HG03432 (cell line): ENCODE results near the gene DNAH2.

Experiments used
- ATAC-seq: cut with Tn5 transposase; IDR thresholded peaks from one replicate; pipeline ENCODE4 v1.9.1; 2021; ENCODE audit warnings: mild to moderate bottlenecking, moderate library complexity; ENCODE audit not compliant: unreplicated experiment

DNAH2 gene

GRCh38 chr17:7701681-7702080 lies 15.9 kb upstream of the DNAH2 start:
- no peak for ATAC-seq

DNA sequence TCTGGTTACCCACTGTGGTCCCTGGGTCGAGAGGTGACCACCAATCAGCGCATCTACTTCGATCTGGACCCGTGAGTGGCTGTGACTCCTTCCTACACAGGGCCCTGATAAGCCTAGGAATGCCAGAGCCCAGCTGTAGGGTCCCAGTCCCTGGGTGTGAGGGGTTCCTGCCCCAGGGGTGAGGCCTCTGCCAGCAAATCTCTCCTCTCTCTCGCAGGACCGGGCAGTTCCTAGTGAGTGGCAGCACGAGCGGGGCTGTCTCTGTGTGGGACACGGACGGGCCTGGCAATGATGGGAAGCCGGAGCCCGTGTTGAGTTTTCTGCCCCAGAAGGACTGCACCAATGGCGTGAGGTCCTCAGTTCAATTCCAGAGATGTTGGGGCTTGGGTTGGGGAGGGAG lies 14.8 kb upstream of the DNAH2 start:
- no peak for ATAC-seq

DNA sequence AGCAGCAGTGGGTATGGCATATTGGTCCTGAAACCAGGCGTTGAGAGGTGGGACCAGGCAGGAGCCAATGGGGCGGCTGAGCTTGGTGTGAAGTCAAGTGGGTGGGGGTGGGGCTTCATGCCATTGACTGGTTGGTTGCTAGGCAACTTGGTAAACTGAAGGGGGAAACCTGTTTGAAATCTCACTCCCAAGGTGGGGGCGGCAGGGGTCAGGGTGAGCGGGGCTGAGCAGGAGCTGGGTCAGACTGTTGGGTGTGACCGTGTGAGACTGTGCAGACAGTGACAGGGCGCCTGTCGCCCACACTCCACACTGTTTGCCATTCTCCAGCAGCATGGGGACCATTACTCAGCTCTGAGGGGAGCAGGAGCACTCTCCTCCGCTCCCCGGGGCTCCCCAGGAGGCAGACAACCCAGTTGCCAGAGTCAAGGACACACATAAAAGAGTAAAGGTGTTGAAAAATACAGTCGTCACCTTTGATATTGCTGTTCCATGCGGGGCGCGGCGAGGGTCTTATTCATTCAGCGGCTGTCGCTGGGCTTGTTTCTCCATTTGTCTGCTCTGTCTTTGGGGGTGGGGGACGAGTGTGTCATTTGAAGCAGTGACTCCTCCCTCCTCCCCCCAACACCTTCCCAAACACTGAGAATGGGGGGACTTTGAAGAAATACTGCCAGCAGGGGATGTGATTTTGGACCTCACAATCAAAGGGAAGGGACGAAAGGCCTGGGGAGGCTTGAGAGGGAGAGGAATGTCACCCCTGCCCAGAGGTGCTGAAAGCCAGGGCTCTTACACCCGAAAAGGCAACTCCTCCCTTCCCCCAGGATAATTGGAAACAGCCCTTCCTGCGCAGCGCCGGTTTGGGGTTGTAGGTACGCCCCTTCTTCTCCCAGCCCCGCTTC lies 13.7 kb upstream of the DNAH2 start:
- no peak for ATAC-seq

DNA sequence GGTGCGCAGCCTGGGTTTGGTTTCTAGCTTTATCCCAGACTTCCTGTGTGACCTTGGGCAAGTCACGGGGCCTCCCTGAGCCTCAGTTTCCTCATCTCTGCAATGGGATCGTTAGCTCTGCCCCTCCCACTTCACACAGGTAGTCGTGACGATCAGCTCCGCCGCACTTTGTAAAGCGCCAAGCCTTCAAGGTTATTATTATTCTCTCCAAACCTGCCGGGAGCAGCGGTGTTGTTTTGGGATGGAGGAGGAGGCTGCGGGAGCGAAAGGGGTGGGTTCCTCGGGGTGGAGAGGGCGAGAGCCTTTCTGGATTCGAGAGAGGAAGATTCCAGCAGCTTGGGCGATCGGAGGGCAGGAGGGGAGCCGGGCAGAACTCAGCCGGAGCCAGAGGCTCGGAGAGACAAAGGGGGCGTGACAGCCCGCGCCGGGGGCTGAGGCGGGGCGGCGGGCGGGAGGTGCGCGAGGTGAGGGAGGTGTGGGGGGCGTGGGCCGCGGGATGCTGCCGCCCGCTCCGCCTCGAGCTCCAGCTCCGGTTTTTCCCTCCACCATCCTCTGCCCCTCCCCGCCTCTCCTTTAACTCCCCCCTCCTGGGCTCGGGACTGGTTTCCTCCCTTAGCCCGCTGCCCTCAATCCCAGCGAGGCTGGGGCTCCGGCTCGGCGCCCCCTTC lies 12.8 kb upstream of the DNAH2 start, which contains the start of gene EFNB3:
Gene EFNB3 (plus strand): TSS at position 602 of the 668 bp plus-strand sequence. CDS start 397 bp downstream, outside the sequence.
- no peak for ATAC-seq

DNA sequence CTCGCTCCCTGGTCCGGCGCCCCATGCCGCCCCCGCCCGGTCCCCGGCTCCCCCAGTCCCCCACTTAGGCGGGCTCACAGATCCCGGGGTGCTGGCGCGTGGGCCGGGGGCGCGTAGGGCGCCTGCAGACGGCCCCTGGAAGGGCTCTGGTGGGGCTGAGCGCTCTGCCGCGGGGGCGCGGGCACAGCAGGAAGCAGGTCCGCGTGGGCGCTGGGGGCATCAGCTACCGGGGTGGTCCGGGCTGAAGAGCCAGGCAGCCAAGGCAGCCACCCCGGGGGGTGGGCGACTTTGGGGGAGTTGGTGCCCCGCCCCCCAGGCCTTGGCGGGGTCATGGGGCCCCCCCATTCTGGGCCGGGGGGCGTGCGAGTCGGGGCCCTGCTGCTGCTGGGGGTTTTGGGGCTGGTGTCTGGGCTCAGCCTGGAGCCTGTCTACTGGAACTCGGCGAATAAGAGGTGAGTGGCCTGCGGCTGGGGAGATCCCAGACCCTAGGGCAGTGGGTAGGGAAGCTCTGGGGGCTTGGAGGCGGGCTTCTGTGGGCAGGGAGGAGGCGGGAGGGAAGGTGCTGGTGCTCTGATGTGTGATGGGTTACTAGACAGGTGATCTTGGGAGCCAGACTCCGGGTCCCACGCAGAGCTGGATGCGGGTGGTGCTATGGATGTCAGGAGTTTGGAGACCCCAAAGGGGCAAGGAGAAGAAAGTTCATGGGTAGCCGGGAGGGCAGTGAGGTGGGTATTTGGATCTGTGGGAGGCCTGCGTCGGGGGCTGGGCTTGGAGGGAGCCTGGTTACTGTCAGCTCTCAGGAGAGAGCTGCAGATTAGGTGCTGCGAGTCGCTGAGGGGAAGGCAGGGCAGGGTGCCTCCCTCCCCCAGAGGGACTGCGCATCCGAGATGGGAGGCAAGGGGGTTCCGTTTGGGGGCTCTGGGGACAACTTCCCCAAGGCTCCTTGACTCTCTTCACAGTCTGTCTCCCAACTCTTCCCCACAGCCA lies 12.0 kb upstream of the DNAH2 start:
- ATAC-seq: no peak

DNA sequence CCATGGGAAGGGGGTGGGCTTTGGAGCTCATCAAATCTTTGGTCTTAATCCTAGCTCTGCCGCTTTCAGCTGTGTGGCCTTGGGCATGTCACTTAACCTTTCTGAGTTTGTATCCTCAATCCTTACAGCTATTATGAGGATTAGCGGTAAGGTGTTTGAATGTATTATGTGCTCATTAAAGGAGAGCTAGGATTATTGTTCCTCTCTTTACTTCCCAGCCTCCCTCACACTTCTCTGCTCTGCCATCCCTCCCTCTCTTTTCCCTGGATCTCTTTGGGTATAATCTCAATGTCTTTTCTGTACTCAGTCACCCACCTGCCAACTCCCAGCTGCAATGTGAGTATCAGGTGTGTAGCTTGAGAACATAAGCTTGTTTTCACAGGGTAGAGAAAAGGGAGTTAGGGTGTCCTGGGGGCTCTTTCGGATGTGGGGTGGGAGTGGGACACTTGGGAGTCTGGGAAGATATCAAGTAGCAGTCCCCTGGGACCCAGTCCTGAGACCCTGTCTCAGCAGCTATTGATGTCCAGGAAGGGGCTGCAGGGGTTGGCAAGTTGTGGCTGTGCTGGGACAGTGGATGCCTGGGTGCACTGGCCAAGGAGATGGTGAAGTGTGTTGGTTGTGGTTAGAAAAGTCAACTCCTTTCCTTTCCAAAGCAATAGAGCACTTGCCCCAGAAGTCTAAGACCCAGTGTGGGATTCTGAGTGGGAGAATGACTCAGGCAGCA lies 10.8 kb upstream of the DNAH2 start:
- ATAC-seq: no peak

DNA sequence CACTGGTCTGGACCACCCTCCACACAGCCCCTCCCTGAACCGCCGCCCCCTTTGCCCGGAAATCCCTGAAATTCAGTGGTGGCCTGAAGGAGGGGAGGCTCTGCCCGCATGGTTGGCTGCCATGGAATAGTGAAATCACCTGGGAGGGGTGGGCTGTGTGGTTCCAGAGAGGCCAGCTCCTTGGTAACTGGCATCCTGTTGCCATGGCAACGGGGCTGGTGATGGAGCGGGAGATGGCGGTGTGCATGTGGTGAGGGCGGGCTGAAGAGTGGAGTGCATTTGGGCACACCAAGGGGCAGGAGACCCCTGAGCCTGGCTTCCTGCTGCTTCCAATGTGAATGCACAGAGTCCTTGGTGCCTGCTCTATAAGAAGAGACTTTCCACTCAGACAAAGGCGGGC lies 10.1 kb upstream of the DNAH2 start:
- no peak for ATAC-seq

- no peak for ATAC-seq
Measured at GRCh38 chr17:7707858-7708750, 9.4 kb upstream of the DNAH2 start.

DNA sequence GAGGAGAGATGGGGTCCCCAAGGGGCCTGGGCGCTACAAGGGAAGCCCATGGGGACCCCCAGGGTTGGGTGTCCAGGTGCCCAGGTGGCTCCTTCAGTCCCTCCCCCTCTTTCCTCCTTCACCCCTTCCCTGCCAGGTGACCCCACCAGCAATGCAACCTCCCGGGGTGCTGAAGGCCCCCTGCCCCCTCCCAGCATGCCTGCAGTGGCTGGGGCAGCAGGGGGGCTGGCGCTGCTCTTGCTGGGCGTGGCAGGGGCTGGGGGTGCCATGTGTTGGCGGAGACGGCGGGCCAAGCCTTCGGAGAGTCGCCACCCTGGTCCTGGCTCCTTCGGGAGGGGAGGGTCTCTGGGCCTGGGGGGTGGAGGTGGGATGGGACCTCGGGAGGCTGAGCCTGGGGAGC lies 8.5 kb upstream of the DNAH2 start:
- no peak for ATAC-seq

DNA sequence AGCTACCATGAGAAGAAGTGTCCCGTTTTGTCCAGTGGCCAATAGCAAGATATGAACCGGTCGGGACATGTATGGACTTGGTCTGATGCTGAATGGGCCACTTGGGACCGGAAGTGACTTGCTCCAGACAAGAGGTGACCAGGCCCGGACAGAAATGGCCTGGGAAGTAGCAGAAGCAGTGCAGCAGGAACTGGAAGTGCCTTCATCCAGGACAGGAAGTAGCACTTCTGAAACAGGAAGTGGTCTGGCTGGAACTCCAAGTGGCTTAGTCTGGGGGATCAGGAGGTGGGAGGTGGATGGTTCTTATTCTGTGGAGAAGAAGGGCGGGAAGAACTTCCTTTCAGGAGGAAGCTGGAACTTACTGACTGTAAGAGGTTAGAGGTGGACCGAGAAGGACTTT lies 7.2 kb upstream of the DNAH2 start:
- ATAC-seq: no peak

- no peak for ATAC-seq
Measured at GRCh38 chr17:7711051-7711755, 6.3 kb upstream of the DNAH2 start.

DNA sequence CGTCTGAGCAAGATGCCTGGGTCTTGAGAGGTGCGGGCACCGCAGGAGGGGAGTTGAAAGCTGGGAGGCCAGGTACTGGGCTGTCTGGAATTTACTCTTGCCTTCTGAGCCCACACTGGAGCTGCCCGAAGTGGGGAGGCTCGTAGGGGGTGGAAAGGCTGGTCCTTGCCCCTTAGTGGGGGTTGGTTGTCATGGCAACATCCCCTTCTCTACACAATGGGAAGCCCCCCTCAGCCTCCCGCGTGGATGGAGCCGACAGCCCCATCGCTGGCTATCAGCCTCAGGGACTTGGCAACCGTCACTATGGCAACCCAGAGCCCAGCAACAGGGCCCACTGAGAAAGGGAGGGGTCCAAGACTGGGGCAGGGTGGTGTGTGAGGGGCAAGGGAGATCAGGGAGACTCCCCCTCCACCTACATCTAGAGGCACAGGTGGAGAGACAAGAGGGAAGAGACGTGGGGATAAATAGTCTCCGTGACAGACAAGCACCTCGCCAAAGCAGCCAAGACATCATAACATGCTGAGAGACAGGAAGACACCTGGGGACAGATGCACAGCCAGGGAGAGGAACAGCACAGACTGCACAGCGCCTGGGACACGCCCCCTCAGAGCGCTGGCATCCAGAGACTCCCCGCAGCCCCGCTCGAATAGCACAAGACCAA lies 5.3 kb upstream of the DNAH2 start:
- no peak for ATAC-seq

DNA sequence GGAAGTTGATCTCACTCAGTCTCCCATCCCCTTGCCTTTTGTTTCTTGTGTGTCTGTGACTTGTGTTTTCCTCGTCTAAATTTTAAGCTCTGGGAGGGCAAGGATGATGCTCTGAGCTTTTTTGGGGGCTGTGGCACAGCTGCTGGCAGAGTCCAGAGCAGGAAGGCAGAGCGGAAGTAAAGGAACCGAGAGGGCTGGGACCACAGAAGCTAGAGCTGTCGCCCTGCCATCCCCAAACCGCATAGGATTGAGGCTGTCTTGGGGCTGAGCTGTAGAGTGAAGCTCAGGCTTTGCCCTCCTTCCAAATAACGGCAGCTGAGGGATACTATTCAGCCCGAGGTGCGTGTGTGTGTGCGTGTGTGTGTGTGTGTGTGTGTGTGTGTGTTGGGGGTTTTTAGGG lies 3.8 kb upstream of the DNAH2 start:
- ATAC-seq: no peak

DNA sequence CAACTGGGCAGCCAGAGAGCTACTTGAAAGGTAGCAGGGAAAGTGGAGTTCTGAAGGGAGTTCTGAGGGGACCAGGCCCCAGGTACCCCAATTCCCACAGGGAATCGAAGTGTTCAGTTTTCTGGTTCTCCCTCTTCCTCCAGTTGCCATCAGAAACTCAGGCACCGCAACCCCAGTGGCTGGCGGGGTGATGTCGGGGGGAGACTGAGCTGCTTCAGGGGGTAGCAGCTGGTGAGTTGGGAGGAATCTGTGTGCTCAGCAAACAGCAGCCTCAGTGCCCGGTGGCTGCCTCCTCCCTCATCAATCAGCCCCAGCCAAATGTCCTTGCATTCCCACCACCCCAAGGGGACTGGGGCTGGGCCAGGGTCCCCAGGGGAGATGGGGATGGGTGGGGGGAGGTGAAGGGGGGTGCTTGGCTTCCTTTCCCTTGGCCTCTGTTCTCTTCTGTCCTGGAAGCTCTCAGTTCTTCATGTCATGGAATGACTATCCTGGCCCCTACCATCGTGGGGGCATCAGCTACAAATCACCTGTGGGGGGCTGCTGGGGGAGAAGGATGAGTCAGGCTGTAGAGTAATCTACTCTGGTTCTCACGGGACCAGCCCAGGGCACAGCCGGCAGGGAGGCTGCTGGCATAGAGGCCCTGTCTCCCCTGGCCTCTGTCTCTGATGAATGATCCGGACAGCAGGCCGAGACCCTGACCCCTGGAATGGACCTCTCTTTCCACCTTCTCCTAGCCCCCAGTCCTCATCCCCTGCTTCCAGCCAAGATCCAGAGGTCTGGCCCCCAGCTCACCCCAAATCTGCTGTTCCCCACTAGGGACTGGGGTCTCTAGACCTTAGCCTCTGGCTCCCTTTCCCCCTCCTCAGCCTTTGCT lies 2.6 kb upstream of the DNAH2 start:
- no peak for ATAC-seq

DNA sequence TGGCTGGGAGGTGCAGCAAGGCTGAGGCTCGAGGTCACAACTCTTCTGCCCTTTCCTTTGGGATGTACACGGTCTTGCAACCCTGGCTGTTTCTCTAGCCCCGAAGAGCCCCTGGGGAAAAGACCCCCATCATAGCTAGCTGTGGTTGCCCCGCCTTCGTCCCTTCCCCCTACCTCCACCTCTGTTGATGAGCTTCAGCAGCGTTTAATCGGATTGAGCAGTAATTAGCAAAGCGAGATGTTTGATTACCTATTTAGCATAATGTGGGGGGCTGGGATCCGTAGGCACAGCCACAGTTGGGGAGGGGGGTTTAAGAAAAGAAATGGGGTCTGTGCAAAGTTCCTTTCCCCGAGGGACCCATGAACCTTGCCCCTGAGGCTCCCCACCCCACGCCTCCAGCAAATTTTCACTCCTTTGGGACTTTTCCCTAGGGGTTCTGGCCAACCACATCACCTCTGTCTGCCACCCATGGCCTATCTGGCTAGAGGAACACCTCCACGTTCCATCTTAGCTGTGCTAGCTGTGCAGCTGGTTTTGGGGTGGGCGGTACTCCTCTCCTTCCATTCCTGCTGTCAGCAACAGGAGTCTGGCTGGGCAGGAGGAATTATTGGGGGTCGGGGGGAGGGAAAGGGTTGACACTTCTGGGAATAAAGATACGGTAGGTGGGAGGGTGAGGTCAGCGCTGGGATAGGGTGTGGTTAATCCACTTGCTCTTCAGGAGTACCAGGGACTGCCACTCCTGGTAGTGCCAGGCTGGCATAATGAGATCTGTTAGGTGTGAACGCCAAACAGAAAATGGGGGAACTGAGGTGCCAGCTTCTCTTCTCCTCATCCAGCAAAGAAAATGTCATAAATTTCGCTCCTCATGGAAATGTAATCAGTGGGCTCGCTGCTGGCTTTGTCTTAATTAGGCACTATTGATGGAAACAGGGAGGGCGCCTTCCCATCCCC lies 1.3 kb upstream of the DNAH2 start:
- ATAC-seq: no peak

DNA sequence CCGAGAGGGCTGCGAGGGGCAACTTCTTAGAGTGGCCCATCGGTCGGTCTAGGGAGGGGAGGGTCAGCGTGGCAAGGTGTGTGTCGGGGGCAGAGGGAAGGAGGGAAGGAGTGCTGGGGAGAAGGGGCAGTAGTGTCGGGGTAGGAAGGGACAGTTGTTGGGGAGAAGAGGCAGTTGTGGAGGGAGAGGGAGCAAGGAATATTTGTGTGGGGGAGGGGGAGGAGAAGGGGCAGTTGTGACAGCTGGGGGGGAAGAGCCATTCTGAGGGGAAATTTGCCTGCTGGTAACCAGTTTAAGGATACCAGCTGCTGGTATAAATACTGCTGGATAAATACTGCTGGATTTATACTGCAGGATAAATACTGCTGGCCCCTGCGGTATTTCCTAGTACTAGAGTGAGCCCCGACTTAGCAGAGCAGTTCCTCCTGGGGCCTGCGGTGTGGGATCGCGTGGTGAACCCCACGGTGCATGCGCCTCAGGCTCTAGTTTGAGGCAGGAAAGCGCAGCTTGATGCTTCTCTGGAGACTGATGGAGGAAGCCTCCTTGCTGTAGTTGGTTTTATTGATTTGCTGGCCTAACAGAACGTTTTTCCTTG lies 309 bp downstream of the DNAH2 start:
- ATAC-seq: no peak
